NCI-H748 (cell line): ENCODE measurements around the gene FAM204A.

Source experiments
- DNase-seq: peaks from one replicate; lab custom pipeline; 2025; ENCODE audit not compliant: unreplicated experiment; lab: John Stamatoyannopoulos, UW

Gene FAM204A

GRCh38 chr10:118254654-118255053, 87.5 kb downstream of the FAM204A start:
- DNase-seq, result no peak

- DNase-seq, result no peak
Measured at GRCh38 chr10:118253397-118253796, 88.7 kb downstream of the FAM204A start.

GRCh38 chr10:118251791-118252190, 90.3 kb downstream of the FAM204A start:
- DNase-seq, result no peak

- DNase-seq, result no peak
Measured at GRCh38 chr10:118249714-118250113, 92.4 kb downstream of the FAM204A start.
